ENCODE data around the gene PTPN1. TPM values are rescaled to one million over a fixed set of nuclear protein-coding genes. Genes with fewer than 3 reads are reported as not detected.
"Not testable (repeated sequence)": the region's sequence is repeated elsewhere in the genome, so short reads cannot be mapped to it uniquely, and the experiment has no call there.

The PTPN1 gene
- total RNA-seq, 1 experiment from 2014 or later = 30.8 TPM

- DNase-seq = no peak
- Histone ChIP-seq H2BK20ac (ENCODE audit: low read depth, low read length, poor library complexity, severe bottlenecking) (no peak overlapping the region), H4K8ac (replicated peaks; ENCODE audit: insufficient read length, low read depth, low read length) (no peak overlapping the region), H4K5ac (ENCODE audit: insufficient read length, low read depth, low read length) (no peak overlapping the region), H3K27ac (ENCODE audit: insufficient read length, low read depth, low read length) (no peak overlapping the region), H3K23me2 (ENCODE audit: insufficient read length, low read depth, low read length, poor library complexity, severe bottlenecking) (no peaks in the 10 kb centered on the region), H3K4me1 (ENCODE audit: insufficient read depth, low read length) (no peaks in the 10 kb centered on the region), H3K4me2 (ENCODE audit: insufficient read depth, insufficient read length, low read length) (no peak overlapping the region), H2BK15ac (ENCODE audit: low read depth, low read length) (no peak overlapping the region), H3K79me2 (ENCODE audit: insufficient read depth, low read length) (no peaks in the 10 kb centered on the region), H2AK5ac (ENCODE audit: insufficient read length, low read length) (no peak overlapping the region), H3K4ac (ENCODE audit: low read depth, low read length) (no peak overlapping the region), H3T11ph (ENCODE audit: low read length) (no peak overlapping the region), H3K9ac (ENCODE audit: extremely low read depth, insufficient read length, low read length) (no peak overlapping the region), H4K91ac (ENCODE audit: insufficient read length, low read depth, low read length) (no peak overlapping the region), H3K14ac (ENCODE audit: insufficient read depth, low read length) (no peak overlapping the region), H2BK5ac (ENCODE audit: insufficient read length, low read length) (no peak overlapping the region), H2BK120ac (ENCODE audit: low read depth, low read length, poor library complexity, severe bottlenecking) (no peak overlapping the region), H3K79me1 (ENCODE audit: insufficient read depth, low read depth, low read length, poor library complexity, severe bottlenecking) (no peaks in the 10 kb centered on the region), H2BK12ac (ENCODE audit: insufficient read length, low read depth, low read length) (no peak overlapping the region), H3K23ac (ENCODE audit: insufficient read length, low read depth, low read length) (no peak overlapping the region), H2AFZ (ENCODE audit: low read length) (no peak overlapping the region), H4K20me1 (ENCODE audit: control insufficient read depth, insufficient read depth, insufficient read length) (no peaks in the 10 kb centered on the region), H3K27me3 (ENCODE audit: insufficient read depth, low read length) (no peaks in the 10 kb centered on the region), H3K9me3 (ENCODE audit: control insufficient read depth, low read depth, low read length) (no peaks in the 10 kb centered on the region), H3K18ac (ENCODE audit: insufficient read length, low read depth, low read length) (no peak overlapping the region), H3K56ac (ENCODE audit: insufficient read length, low read depth, low read length) (no peak overlapping the region)
- Mint-ChIP-seq H3K27ac (peak overlapping the region in 1 of 3 experiments; percentile 66; a peak in 1 of 7 replicates), H3K9me3 (peaks cover 6 to 12% of the 10 kb centered on the region in 2 experiments), H3K36me3 (ENCODE audit: insufficient read depth in 1 of 3, low read depth in 3 of 3) (peaks cover 0 to 12% (median 2%) of the 10 kb centered on the region in 3 experiments; a peak in 5 of 7 replicates), H3K4me1 (peaks cover 0 to 5% of the 10 kb centered on the region in 2 experiments; a peak in 3 of 4 replicates), H3K27me3 (ENCODE audit: low read depth) (no peaks in the 10 kb centered on the region; the same call in 1 of the 2 replicates), H3K4me3 (no peak overlapping the region)
- WGBS (ENCODE audit: extremely low coverage, insufficient read length, low lambda C conversion rate) = no CpG with 5 or more reads among the region's 1 CpG
- no peak for TF ChIP-seq CTCF (conservative IDR thresholded peaks at IDR 0.05)
Measured at GRCh38 chr20:50618537-50618936, 108.4 kb downstream of the PTPN1 start.

GRCh38 chr20:50620459-50620858, 110.3 kb downstream of the PTPN1 start:
- not testable (repeated sequence) for H3K23me2 ChIP-seq (ENCODE audit: insufficient read length, low read depth, low read length, poor library complexity, severe bottlenecking); H3K9ac ChIP-seq (ENCODE audit: extremely low read depth, insufficient read length, low read length); H2BK5ac ChIP-seq (ENCODE audit: insufficient read length, low read length); H3K27ac ChIP-seq (ENCODE audit: insufficient read length, low read depth, low read length); H3K23ac ChIP-seq (ENCODE audit: insufficient read length, low read depth, low read length); H3K4me3 Mint-ChIP-seq; H3K4me1 ChIP-seq (ENCODE audit: insufficient read depth, low read length); H3K27me3 Mint-ChIP-seq (ENCODE audit: low read depth); H2BK12ac ChIP-seq (ENCODE audit: insufficient read length, low read depth, low read length); H2AK5ac ChIP-seq (ENCODE audit: insufficient read length, low read length); H4K8ac ChIP-seq (replicated peaks; ENCODE audit: insufficient read length, low read depth, low read length); H3K14ac ChIP-seq (ENCODE audit: insufficient read depth, low read length); H3K4ac ChIP-seq (ENCODE audit: low read depth, low read length); H3K79me1 ChIP-seq (ENCODE audit: insufficient read depth, low read depth, low read length, poor library complexity, severe bottlenecking); H3T11ph ChIP-seq (ENCODE audit: low read length); H3K79me2 ChIP-seq (ENCODE audit: insufficient read depth, low read length); H3K18ac ChIP-seq (ENCODE audit: insufficient read length, low read depth, low read length); H2BK20ac ChIP-seq (ENCODE audit: low read depth, low read length, poor library complexity, severe bottlenecking); H3K27ac Mint-ChIP-seq; H4K5ac ChIP-seq (ENCODE audit: insufficient read length, low read depth, low read length); H3K4me2 ChIP-seq (ENCODE audit: insufficient read depth, insufficient read length, low read length); H2AFZ ChIP-seq (ENCODE audit: low read length); H3K4me1 Mint-ChIP-seq; H3K27me3 ChIP-seq (ENCODE audit: insufficient read depth, low read length); H3K9me3 ChIP-seq (ENCODE audit: control insufficient read depth, low read depth, low read length); H3K56ac ChIP-seq (ENCODE audit: insufficient read length, low read depth, low read length); H2BK120ac ChIP-seq (ENCODE audit: low read depth, low read length, poor library complexity, severe bottlenecking); H4K20me1 ChIP-seq (ENCODE audit: control insufficient read depth, insufficient read depth, insufficient read length); DNase-seq; H4K91ac ChIP-seq (ENCODE audit: insufficient read length, low read depth, low read length); H2BK15ac ChIP-seq (ENCODE audit: low read depth, low read length)
- Mint-ChIP-seq H3K9me3 (peaks cover 6 to 12% of the 10 kb centered on the region in 2 experiments), H3K36me3 (ENCODE audit: insufficient read depth in 1 of 3, low read depth in 3 of 3) (peaks cover 0 to 12% (median 2%) of the 10 kb centered on the region in 3 experiments; a peak in 5 of 7 replicates)
- no CpG with 5 or more reads among the region's 9 CpGs for WGBS (ENCODE audit: extremely low coverage, insufficient read length, low lambda C conversion rate)
